NK-92 (cell line): ENCODE results near the gene YWHAQ.
"Not testable (repeated sequence)": the region's sequence is repeated elsewhere in the genome, so short reads cannot be mapped to it uniquely, and the experiment has no call there.

Experiments
- DNase-seq: peaks from one replicate; lab custom pipeline; 2025; ENCODE audit not compliant: unreplicated experiment; lab: John Stamatoyannopoulos, UW

YWHAQ gene

GRCh38 chr2:9552219-9553178 lies 78.3 kb downstream of the YWHAQ start:
- DNase-seq: no peak

GRCh38 chr2:9550859-9551391 lies 79.9 kb downstream of the YWHAQ start:
- not testable (repeated sequence) for DNase-seq

- no peak for DNase-seq
These were observed 81.4 kb downstream of the YWHAQ start for GRCh38 chr2:9549420-9549819.

GRCh38 chr2:9548506-9548905 lies 82.3 kb downstream of the YWHAQ start:
- DNase-seq: no peak

GRCh38 chr2:9547262-9547991 lies 83.4 kb downstream of the YWHAQ start:
- DNase-seq: no peak

GRCh38 chr2:9545502-9545901 lies 85.3 kb downstream of the YWHAQ start:
- DNase-seq: no peak

GRCh38 chr2:9543557-9543956 lies 87.2 kb downstream of the YWHAQ start:
- DNase-seq: no peak

- no peak for DNase-seq
These were observed 91.3 kb downstream of the YWHAQ start for GRCh38 chr2:9539531-9539930.

GRCh38 chr2:9538000-9538507 lies 92.7 kb downstream of the YWHAQ start:
- DNase-seq: no peak

GRCh38 chr2:9536504-9536903 lies 94.3 kb downstream of the YWHAQ start:
- no peak for DNase-seq

GRCh38 chr2:9535177-9535576 lies 95.6 kb downstream of the YWHAQ start:
- no peak for DNase-seq
